Brain pericyte (primary cell): ENCODE measurements around the gene PHKB.

Experiments used
- DNase-seq: peaks from one replicate; pipeline ENCODE4 v3.0.0-alpha.2; 2012; ENCODE audit warnings: low read depth, low spot score

The PHKB gene

DNA sequence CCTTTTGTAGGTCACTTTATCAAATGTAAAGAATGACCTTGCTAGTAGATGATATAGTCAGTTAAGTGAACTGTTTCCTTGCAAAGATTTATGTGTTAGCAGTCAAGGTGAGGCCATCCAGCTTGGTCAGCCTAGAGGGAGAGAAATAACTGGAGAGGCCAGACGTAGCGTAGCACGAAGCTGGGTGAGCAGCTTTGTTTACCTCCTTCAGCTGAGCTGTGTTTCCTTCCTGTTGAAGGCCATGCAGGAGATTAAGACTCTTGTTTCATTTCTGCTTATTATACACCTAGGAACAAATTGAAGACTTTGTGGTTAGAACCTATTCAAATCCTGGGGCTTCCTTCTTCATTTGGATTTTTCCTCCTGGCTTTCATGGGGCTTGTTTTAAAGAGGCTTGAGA lies 267.1 kb downstream of the PHKB start:
- DNase-seq = no peak

DNA sequence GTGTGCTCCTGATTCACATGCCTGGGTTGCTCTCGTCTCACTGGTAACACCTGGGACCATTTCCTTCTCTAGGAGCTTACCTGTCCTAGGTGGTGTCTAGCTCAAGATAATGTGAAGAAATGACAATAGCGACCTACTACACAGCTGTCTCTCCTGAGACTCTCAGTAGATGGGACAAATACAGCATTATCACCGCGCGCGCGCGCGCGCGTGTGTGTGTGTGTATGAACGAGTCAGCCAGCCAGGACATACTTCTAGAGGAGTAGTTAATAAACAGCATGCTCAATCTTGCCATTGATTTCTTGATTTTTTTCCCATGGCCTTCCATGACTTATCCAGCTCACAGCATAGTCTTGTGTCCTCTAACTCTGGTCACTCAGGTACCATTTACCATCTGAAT lies 268.6 kb downstream of the PHKB start:
- no peak for DNase-seq

- peak; percentile 49 for DNase-seq
These were observed 270.1 kb downstream of the PHKB start for GRCh38 chr16:47731252-47731651.

DNA sequence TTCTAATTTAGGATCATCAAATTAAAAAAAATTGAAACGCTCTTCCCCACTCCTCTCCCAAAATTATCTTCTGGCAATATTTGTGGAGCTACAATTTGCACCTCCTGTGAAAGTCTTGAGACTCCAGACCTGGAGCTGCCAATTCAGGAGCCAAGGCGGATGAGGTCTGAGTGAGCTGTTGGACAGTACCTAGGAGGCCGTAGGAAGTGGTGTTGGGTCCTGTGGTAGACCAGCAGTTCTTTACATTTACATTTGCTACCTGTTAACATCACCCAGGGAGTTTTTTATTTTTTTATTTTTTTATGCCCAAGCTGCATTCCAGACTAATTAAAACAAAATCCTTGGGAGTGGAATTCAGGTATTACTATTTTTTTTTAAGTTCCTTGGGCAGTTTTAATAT lies 271.0 kb downstream of the PHKB start:
- no peak for DNase-seq

DNA sequence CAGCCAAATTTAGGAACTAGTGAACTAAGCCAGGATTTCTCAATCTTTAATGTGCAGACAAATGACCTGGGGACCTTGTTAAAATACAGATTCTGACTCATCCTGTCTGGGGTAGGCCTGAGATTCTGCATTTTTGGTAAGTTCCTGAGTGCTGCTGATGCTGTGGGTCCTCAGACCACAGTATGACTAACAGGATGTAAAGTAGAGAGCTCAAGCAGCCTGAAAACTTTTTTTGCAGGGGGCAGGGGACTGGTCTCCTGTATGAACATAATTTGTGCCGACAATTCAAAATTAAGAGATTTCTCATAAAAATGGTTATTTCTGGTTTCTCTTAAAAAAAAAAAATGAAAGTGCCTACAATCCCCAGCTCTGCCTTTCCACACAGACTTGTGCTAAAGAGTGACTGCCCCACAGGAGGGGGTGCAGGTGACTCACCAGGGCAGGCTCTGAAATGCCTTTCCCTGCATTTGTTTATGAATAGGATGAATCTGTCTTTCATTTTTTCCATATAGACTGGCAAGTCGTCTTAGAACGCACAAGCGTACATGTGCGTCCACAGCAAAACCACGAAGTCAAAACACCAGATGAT lies 271.5 kb downstream of the PHKB start:
- DNase-seq = peak; percentile 67

- no peak for DNase-seq
These were observed 273.1 kb downstream of the PHKB start for GRCh38 chr16:47734081-47734857.

DNA sequence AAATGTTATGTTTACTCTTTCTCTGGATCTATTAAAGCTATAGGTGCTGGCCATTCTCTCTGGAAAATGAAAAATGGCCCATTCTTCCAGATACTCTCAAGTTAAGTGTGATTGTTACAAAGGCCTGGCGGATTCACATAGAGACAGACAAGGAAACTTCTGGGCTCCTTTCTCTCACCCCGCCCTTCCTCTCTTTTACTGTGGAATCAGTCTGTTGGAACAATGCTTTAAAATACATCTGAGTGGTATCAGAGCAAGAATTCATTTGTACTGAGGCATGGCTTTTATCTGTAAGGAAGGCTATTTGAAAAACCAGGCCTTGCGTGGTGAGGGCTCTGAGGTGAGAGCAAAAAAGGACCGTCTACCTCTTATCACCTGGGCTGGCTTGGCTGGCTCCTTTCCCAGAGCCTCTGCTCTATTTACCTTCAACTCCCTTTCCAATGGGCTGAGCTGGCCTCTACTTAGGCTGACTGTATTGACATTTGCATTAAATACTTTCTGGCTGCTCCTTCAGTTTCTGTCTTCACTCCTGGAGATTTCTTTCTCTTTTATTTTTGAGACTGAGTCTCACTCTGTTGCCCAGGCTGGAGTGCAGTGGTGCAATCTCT lies 274.0 kb downstream of the PHKB start:
- no peak for DNase-seq

DNA sequence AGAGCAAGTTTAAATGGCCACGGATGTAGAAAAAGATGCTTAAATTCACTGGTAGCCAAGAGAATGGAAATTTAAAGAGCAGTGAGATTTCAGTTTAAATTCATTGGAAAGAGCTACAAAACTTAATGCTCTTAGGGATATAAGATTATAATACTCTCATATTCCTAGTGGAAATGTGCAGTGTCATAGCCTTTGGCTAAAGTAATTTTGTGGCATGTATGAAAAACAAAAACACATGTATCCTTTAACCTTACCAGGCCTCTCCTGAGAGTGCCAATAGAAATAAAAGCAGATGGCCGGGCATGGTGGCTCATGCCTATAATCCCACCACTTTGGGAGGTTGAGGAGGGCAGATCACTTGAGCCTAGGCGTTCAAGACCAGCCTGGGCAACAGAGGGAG lies 289.2 kb downstream of the PHKB start:
- DNase-seq = no peak
